ENCODE data around the gene NEURL4. TPM values are rescaled to one million over a fixed set of nuclear protein-coding genes. Genes with fewer than 3 reads are reported as not detected.
A peak's percentile ranks its signal among the peaks of the same experiment; 100 is the strongest.

Gene NEURL4
- total RNA-seq, 2 experiments from 2014 or later, result 22.5 to 29.1 TPM

DNA sequence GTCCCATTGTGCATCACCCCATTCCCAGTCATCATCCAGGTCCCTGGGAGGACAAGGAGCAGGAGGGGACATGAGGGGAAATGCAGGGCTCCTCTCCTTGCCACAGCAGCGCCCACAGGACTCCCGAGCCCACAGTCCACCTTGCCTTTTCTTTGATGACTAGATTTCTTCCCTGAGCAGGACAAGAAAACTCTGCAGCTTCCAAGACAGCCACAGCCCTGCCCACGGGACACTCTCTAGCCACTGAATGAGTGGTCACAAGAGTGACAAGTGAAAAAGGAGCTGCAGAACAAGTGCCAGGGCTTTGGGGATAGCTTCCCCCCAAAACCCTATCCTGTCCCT is 4.7 kb downstream of the NEURL4 start:
- Mint-ChIP-seq H3K4me3 (no peak overlapping the region), H3K27me3 (no peaks in the 10 kb centered on the region), H3K9me3 (ENCODE audit: low read depth) (no peaks in the 10 kb centered on the region), H3K36me3 (ENCODE audit: low read depth) (peaks cover 32% of the 10 kb centered on the region), H3K27ac (no peak overlapping the region), H3K4me1 (peaks cover 18% of the 10 kb centered on the region)
- ChIA-PET CTCF (interaction anchor here (0.6 to 1.6 kb wide), 14 partner anchors 9 to 392 kb away, joined by 3 to 7 read pairs (median 3); partner anchors contain the start of genes ACAP1 and GPS2), POLR2A (no interaction called here)
- no peak for DNase-seq
- ATAC-seq, result no peak
- intact Hi-C loops (cut with DNase I, micrococcal nuclease), result loop anchor here (1.0 kb wide), 1 partner anchor 21 kb away; no protein-coding TSS in a partner anchor

DNA sequence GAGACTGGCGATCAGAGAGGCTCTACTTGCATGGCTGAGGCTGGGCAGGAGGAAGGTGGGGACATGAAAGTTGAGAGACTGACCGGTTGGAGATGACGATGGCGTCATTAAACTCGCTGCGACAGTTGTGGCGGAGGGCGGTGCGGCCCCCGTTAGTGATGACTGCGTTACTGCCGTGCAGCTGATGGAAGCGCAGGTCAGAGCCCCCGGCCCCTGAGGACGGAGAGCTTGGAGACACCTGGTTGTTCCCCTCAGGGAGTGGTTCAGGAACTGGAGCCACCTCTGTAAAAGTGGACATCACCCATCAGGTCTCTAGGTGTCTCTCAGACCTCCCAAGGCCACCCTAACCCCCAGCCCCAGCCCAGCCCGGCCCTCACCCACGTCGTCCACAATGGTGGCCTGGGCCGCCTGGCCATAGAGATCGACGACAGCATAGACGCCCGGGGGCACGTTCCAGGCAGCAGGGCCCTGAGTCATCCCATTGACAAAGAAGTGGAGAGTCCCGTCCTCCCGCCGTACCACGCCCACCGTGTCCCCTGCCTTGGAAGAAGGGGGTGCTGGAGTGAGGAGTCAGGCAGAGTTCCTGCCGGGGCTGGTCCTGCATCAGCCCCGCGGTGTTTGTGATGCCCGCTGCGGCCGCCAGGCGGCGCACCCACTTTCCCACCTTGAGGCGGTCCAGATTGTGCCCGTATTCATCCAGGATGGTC is 5.3 kb downstream of the NEURL4 start:
- ChIA-PET CTCF (interaction anchor here (0.6 to 1.3 kb wide), 12 partner anchors 8 to 278 kb away, joined by 3 to 5 read pairs (median 3); no protein-coding TSS in a partner anchor), POLR2A (interaction anchor here (0.6 kb wide), 1 partner anchor 665 kb away, joined by 11 read pairs; no protein-coding TSS in a partner anchor)
- no peak overlapping the region for H3K4me3 Mint-ChIP-seq
- intact Hi-C loops (cut with DNase I, micrococcal nuclease), result loop anchor here (1.0 kb wide), 1 partner anchor 21 kb away; no protein-coding TSS in a partner anchor
- H3K4me1 Mint-ChIP-seq, result peaks cover 18% of the 10 kb centered on the region
- H3K27ac Mint-ChIP-seq, result no peak overlapping the region
- DNase-seq (peak; percentile 80), ATAC-seq (peak; percentile 66)
- peaks cover 34% of the 10 kb centered on the region for H3K36me3 Mint-ChIP-seq (ENCODE audit: low read depth)
- H3K27me3 Mint-ChIP-seq, result no peaks in the 10 kb centered on the region
- H3K9me3 Mint-ChIP-seq (ENCODE audit: low read depth), result no peaks in the 10 kb centered on the region

DNA sequence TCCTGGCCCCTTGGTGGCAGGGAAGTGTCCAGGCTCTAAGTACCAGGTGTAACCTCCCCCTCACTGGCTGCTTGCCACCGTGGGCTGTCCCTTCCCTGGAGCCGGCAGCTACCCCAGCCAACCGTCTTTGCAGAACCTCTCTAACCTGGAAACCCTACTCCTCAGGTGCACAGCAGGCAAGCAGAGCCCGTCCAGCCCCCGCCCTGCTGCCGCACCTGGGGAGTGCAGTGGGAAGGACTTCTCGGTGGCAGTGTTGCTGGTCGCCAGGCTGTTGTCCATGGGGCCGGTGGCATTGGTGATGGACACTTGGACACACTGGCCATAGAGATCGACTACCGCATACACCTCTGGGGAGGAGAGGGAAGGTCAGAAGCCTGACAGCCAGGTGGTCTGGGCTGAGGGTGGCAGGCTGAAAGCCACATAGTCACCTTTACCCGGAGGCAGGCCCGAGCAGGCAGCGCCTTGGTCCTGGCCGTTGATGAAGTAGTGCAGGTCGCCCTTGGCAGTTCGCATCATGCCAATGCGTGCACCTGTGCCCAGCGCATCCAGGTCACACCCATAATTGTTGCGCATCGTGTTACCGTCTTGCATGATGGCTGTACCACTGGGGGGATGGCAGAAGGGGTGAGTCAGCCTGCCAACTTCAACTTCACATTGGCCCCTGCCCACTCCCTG is 6.5 kb downstream of the NEURL4 start:
- H3K27ac Mint-ChIP-seq, result no peak overlapping the region
- no peaks in the 10 kb centered on the region for H3K27me3 Mint-ChIP-seq
- H3K4me3 Mint-ChIP-seq, result no peak overlapping the region
- CTCF ChIA-PET, result interaction anchor here (0.6 to 1.1 kb wide), 4 partner anchors 23 to 153 kb away, joined by 3 to 4 read pairs (median 3); no protein-coding TSS in a partner anchor
- H3K36me3 Mint-ChIP-seq (ENCODE audit: low read depth), result peaks cover 36% of the 10 kb centered on the region
- POLR2A ChIA-PET, result no interaction called here
- intact Hi-C loops (cut with DNase I, micrococcal nuclease), result no loop called here
- DNase-seq, result no peak
- H3K9me3 Mint-ChIP-seq (ENCODE audit: low read depth), result no peaks in the 10 kb centered on the region
- H3K4me1 Mint-ChIP-seq, result peaks cover 7% of the 10 kb centered on the region
- ATAC-seq, result no peak

DNA sequence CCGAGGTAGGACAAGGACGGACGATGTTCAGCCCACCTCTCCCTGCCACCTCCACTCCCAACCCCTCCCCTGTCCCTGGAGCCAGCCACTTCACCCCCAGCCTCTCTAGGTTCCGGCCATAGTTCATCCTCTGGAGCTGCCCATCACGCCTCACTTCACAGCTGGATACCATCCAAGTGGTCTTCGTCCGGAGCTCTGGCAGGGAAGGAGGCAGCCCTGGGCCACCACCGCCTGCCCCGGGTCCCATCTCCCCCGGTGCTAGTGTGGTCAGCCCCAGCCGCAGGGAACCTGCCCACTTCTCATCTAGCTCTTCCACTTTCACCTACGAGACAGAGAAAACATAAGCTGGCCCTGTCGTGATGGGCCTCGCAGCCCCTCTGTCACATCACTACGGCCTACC is 7.7 kb downstream of the NEURL4 start:
- intact Hi-C loops (cut with DNase I, micrococcal nuclease), result no loop called here
- no peak for ATAC-seq

DNA sequence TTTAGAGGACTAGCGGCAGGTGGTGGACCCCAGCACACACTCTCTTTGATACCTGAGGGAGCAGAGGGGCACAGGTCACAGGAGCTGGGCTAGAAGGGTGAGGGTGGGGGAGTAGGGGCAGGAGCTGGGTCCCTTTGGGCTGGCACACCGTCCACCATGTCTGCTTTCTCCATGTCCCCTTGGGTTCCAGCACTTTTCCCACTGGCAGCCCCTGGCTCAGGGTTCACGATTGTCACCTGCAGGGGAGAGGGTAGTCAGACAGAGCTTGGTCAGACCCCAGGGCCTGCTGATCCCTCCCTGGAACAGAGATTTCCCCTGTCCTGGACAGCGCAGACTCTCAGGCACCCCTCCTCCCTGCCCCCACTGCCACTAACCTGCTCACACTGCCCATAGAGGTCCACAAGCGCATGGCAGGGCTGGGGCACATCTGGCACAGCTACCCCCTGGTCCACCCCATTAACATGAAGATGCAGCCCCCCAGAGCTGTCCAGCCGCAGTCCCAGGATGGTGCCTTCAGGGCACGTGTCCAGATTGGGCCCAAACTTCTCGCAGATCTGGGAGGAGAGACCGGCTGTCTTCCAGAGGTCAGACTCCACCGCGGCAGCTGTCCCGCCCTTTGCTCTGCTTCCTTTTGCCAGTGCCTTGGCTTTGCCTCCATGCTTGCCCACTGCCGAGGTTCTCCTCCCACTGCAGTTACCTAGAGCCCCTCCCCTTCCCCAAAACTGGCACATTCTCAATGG is 10.8 kb downstream of the NEURL4 start:
- POLR2A ChIA-PET, result no interaction called here
- DNase-seq, result no peak
- no peak overlapping the region for H3K27ac Mint-ChIP-seq
- no peak for ATAC-seq
- no peaks in the 10 kb centered on the region for H3K27me3 Mint-ChIP-seq
- CTCF ChIA-PET, result interaction anchor here (0.9 kb wide), 1 partner anchor 118 kb away, joined by 3 read pairs; no protein-coding TSS in a partner anchor
- H3K9me3 Mint-ChIP-seq (ENCODE audit: low read depth), result no peaks in the 10 kb centered on the region
- H3K4me3 Mint-ChIP-seq, result no peak overlapping the region
- intact Hi-C loops (cut with DNase I, micrococcal nuclease), result no loop called here
- H3K4me1 Mint-ChIP-seq, result peaks cover 18% of the 10 kb centered on the region
- peaks cover 38% of the 10 kb centered on the region for H3K36me3 Mint-ChIP-seq (ENCODE audit: low read depth)

More for the DNA sequence above, 7.7 kb downstream of the NEURL4 start:
- Mint-ChIP-seq H3K9me3 (ENCODE audit: low read depth) (no peaks in the 10 kb centered on the region), H3K27ac (no peak overlapping the region), H3K4me3 (no peak overlapping the region), H3K4me1 (peaks cover 5% of the 10 kb centered on the region), H3K27me3 (no peaks in the 10 kb centered on the region), H3K36me3 (ENCODE audit: low read depth) (peaks cover 38% of the 10 kb centered on the region)
- CTCF ChIA-PET, result interaction anchor here (0.8 to 2.0 kb wide), 2 partner anchors 15 to 25 kb away, joined by 3 to 7 read pairs; partner anchors contain the start of gene ACAP1
- POLR2A ChIA-PET, result interaction anchor here (1.0 kb wide), 2 partner anchors 8 kb away, joined by 3 read pairs; no protein-coding TSS in a partner anchor
- DNase-seq, result no peak

DNA sequence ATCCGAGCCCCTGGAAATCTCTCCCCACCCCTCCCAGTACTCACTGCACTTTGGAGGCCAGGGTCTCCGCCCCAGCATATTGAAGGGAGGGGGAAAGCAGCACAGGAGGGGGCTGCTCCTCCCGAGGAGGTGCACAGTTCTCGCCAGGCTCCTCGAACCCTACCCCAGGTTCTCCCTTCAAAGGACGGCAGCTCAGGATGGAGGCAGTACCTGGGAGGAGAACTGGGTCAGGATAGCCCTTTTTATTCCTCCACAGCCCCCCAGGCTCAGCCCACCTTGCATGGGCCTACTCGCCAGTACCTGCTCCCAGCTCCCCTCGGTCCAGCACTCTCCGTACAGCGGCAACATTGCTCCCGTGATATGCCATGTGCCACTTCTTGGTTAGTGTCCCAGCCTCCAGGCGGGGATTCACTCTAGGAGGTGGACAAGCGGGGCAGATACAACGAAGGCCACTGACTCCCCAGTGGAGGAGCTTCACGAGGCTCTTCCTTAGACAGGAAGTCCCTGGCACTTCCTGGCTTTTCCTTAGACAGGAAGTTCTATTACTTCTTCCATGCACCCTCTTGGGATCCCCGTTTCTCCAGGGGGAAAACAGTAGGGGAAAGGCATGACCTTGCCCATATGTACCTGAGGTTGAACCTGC is 11.9 kb downstream of the NEURL4 start:
- intact Hi-C loops (cut with DNase I, micrococcal nuclease), result no loop called here
- Mint-ChIP-seq H3K27me3 (no peaks in the 10 kb centered on the region), H3K36me3 (ENCODE audit: low read depth) (peaks cover 38% of the 10 kb centered on the region), H3K4me1 (peaks cover 28% of the 10 kb centered on the region), H3K27ac (no peak overlapping the region), H3K4me3 (no peak overlapping the region), H3K9me3 (ENCODE audit: low read depth) (no peaks in the 10 kb centered on the region)
- ATAC-seq, result no peak
- ChIA-PET POLR2A (interaction anchor here (0.6 kb wide), 1 partner anchor 53 kb away, joined by 3 read pairs; no protein-coding TSS in a partner anchor), CTCF (interaction anchor here (0.9 kb wide), 1 partner anchor 119 kb away, joined by 3 read pairs; no protein-coding TSS in a partner anchor)
- no peak for DNase-seq

DNA sequence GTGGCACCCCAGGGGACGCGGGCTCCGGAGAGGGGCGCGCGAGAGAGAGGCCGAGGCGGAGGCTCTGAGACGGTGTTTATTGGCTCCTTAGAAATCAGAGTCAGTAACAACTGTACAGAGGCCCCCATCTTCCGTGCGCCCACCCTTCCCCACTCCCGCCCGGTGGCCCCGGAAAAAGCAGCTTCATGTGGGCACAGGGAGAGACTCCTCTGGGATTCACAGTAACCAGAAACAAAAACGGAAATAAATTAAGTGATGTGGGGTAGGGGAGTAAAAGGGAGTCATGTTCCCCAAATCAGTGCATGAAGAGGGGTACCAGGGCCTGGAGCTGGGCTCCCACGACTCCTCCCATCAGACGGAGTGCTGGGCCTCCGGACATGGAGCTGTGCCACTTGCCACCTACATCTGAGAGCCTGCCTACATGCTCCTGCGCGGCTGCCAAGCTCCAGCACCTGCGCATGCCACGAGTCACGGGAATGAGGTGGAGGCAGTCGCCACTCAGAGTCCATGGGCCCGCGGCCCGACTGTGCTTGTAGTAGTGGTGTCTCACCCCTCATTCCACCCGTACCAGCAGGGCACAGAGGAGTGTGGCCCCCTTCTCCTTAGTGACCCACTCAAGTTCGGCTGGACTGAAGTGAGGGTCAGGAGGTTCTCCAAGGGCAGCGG is 13.4 kb downstream of the NEURL4 start:
- ChIA-PET CTCF (interaction anchor here (0.8 to 2.1 kb wide), 5 partner anchors 8 to 288 kb away, joined by 3 to 7 read pairs (median 3); partner anchors contain the start of gene NEURL4), POLR2A (interaction anchor here (1.4 kb wide), 1 partner anchor 169 kb away, joined by 3 read pairs; the partner anchor contains the start of gene POLR2A)
- no peaks in the 10 kb centered on the region for H3K9me3 Mint-ChIP-seq (ENCODE audit: low read depth)
- intact Hi-C loops (cut with DNase I, micrococcal nuclease), result loop anchor here (1.0 to 2.0 kb wide), 5 partner anchors 13 to 120 kb away; partner anchors contain the start of genes NEURL4 (in 2 of the 2), TMEM102 (in 1 of the 2) and TMEM256 (in 1 of the 2)
- DNase-seq, result no peak
- peak overlapping the region; percentile 77 for H3K4me3 Mint-ChIP-seq
- peaks cover 37% of the 10 kb centered on the region for H3K36me3 Mint-ChIP-seq (ENCODE audit: low read depth)
- peaks cover 40% of the 10 kb centered on the region for H3K4me1 Mint-ChIP-seq
- peak overlapping the region; percentile 82 for H3K27ac Mint-ChIP-seq
- no peak for ATAC-seq
- no peaks in the 10 kb centered on the region for H3K27me3 Mint-ChIP-seq

DNA sequence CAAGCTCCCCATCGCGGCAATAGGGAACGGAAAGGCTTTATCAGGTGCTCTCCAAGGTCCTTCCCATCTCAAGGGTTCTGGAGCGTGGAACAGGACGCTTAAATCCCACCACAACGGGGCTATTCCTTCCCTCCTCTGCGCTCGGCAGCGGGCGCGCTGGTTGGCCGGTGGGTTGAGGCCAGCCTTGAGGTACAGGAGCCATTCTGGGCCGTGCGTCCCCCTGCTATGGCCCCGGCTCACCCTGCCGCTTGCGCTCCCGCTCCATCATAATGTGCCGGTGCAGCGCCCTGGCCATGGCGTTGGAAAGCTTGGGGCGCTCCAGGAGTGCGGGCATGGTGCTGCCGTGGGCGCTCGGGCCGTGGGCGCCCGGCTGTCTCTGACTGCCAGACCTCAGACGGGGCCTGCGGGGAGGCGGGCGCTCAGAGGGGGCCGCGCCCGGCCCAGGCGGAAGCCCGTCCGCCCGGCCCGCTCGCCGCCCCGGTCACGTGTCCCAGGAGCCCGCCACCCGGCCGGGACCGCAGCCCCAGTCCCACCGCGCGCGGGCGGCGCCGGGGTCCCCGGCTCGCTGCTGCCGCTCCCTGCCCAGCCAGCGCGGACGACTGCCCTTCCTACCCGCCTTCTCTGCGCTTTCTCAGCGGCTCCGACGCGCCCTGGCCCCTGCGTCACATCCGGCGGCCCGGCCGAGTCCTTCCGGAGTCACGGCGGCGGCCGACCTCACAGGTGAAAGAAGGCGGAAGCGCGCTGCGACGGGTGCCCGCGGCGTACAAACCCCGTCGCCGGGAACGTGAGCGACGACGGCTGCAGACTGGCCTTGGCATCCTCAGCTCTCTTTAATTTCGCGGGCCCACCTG is 14.2 kb downstream of the NEURL4 start, which contains the start of gene GPS2:
TSS of gene GPS2 (minus strand) at position 642 of the 851 bp plus-strand sequence. CDS start at position 334, 308 bp downstream.
- intact Hi-C loops (cut with DNase I, micrococcal nuclease), result loop anchor here (1.0 to 2.0 kb wide), 5 partner anchors 14 to 120 kb away; partner anchors contain the start of genes NEURL4 (in 2 of the 2), TMEM102 (in 1 of the 2) and TMEM256 (in 1 of the 2)
- Mint-ChIP-seq H3K27ac (peak within 1 kb of the TSS; percentile 84), H3K4me3 (peak within 1 kb of the TSS; percentile 77), H3K27me3 (no peaks in the 10 kb centered on the region), H3K4me1 (peaks cover 48% of the 10 kb centered on the region), H3K36me3 (ENCODE audit: low read depth) (peaks cover 44% of the 10 kb centered on the region), H3K9me3 (ENCODE audit: low read depth) (no peaks in the 10 kb centered on the region)
- ChIA-PET POLR2A (interaction anchor here (0.6 to 2.1 kb wide), 7 partner anchors 12 to 801 kb away, joined by 3 to 7 read pairs (median 4); partner anchors contain the start of genes ACAP1, MPDU1, PLSCR3 and POLR2A), CTCF (interaction anchor here (0.6 to 2.1 kb wide), 10 partner anchors 9 to 287 kb away, joined by 3 to 7 read pairs (median 3); partner anchors contain the start of genes NEURL4 and TMEM95)
- peak; percentile 97 for DNase-seq
- ATAC-seq, result peak; percentile 82
